ENCODE measurements around the gene USP38.

DNA sequence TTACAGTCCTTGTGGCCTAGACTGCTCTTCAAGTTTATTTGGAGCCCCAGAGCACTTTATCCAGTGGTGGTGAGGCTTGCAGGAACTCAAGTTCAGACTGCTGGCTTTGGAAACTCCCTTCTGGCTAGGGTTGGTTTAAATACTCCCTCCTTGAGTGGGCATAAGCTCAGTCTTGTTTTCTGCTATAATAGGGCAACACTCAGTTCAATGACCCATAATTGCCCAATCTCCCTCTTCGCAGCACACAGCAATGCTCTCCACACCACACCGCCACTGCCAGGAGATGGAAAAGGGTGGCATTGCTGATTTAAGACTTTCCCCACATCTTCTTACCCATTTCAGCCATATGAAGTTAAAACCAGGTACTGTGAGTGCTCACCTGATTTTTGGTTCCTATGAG lies 27.9 kb upstream of the USP38 start:
- TF ChIP-seq POLR2A (IDR thresholded peaks at IDR 0.05), result no peak
- TF ChIP-seq, protein P1, sequence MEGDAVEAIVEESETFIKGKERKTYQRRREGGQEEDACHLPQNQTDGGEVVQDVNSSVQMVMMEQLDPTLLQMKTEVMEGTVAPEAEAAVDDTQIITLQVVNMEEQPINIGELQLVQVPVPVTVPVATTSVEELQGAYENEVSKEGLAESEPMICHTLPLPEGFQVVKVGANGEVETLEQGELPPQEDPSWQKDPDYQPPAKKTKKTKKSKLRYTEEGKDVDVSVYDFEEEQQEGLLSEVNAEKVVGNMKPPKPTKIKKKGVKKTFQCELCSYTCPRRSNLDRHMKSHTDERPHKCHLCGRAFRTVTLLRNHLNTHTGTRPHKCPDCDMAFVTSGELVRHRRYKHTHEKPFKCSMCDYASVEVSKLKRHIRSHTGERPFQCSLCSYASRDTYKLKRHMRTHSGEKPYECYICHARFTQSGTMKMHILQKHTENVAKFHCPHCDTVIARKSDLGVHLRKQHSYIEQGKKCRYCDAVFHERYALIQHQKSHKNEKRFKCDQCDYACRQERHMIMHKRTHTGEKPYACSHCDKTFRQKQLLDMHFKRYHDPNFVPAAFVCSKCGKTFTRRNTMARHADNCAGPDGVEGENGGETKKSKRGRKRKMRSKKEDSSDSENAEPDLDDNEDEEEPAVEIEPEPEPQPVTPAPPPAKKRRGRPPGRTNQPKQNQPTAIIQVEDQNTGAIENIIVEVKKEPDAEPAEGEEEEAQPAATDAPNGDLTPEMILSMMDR (IDR thresholded peaks at IDR 0.05), result no peak
